H1 (cell line): ENCODE results near the gene RAD9B. TPM values are rescaled to one million over a fixed set of nuclear protein-coding genes. Genes with fewer than 3 reads are reported as not detected.

Source experiments
- BCL11A ChIP-seq, 2 experiments: IDR thresholded peaks; one replicate each; pipeline ENCODE4 v1.6.1; 2011; ENCODE audit warnings: low read depth in 2 of 2, low read length in 2 of 2, mild to moderate bottlenecking in 2 of 2
- JUND ChIP-seq: IDR thresholded peaks from 2 replicates; pipeline ENCODE4 v1.6.1; 2011; ENCODE audit warnings: mild to moderate bottlenecking, improper control_type of control experiment, low read length
- TEAD4 ChIP-seq: IDR thresholded peaks from 2 replicates; pipeline ENCODE4 v1.6.1; 2012; ENCODE audit warnings: low read depth, low read length, inconsistent platforms, mixed read lengths
- polyA plus RNA-seq, 7 experiments: library from polyadenylated mRNA; depleted of rRNA in 3 of 7; stranded (reverse) in 5 of 7; unstranded in 2 of 7; fragments of >200 nt in 5 of 7; fragments of 200-250 nt in 2 of 7; gene quantifications; 1 replicate in 5 of 7; 2 replicates in 1 of 7; 4 replicates in 1 of 7; pipeline versions ENCODE4 v1.2.1 to v1.2.3, GENCODE V29; 2011 to 2013; ENCODE audit warnings: missing spikeins in 2 of 7, mixed read lengths in 2 of 7
- total RNA-seq: library from RNA; stranded (reverse); fragmentation: NEBNext Ultra II Directional; extraction: Animal tissue kit (Norgen Biotek cat#: 25700); gene quantifications from 2 replicates; pipeline ENCODE4 v1.2.1, GENCODE V29; 2021
- TF ChIP-seq, protein P1 (sequence below), 3 experiments: IDR thresholded peaks; 1 replicate in 2 of 3; 2 replicates in 1 of 3; pipeline versions ENCODE4 v1.5.1 to v1.6.1; 2011; ENCODE audit warnings: low read length in 3 of 3, mild to moderate bottlenecking in 3 of 3, inconsistent platforms in 2 of 3, low read depth in 1 of 3, moderate library complexity in 1 of 3; ENCODE audit not compliant: insufficient read depth in 1 of 3; ENCODE audit errors: control extremely low read depth in 1 of 3

Gene RAD9B
- total and polyA plus RNA-seq, 2 of the 8 experiments (the other 6 are each of a cell fraction or from before 2014, with no cell fraction given): 0.06 TPM; not detected in 1

DNA sequence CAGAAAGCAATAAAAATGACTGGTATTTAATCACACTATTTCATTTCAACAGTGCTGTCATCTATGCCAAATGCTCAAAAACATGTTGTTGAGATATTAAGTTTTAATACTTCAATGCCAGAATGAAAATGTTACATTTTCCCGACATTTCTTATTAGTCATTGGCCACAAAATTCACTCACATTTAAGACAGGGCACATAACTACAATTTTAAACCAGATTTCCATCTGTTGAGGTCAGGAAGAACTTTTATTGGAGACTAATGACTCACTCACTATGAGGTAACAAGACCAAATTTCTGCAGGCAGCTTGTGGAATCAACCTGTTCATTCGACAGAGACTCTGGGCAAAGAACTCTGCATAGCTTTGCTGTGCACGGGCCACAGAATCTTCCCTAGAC lies 44.2 kb downstream of the RAD9B start (continued):
- TF ChIP-seq, protein P1, sequence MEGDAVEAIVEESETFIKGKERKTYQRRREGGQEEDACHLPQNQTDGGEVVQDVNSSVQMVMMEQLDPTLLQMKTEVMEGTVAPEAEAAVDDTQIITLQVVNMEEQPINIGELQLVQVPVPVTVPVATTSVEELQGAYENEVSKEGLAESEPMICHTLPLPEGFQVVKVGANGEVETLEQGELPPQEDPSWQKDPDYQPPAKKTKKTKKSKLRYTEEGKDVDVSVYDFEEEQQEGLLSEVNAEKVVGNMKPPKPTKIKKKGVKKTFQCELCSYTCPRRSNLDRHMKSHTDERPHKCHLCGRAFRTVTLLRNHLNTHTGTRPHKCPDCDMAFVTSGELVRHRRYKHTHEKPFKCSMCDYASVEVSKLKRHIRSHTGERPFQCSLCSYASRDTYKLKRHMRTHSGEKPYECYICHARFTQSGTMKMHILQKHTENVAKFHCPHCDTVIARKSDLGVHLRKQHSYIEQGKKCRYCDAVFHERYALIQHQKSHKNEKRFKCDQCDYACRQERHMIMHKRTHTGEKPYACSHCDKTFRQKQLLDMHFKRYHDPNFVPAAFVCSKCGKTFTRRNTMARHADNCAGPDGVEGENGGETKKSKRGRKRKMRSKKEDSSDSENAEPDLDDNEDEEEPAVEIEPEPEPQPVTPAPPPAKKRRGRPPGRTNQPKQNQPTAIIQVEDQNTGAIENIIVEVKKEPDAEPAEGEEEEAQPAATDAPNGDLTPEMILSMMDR (IDR thresholded peaks at IDR 0.05; ENCODE audit: control extremely low read depth in 1 of 3, insufficient read depth in 1 of 3, low read depth in 1 of 3, low read length in 3 of 3): no peak
- no peak for TF ChIP-seq TEAD4
- TF ChIP-seq BCL11A (IDR thresholded peaks at IDR 0.05; ENCODE audit: low read depth in 2 of 2, low read length in 2 of 2): no peak
- no peak for TF ChIP-seq JUND
